HG03575 (cell line): ENCODE data around the gene MYL5.
A peak's percentile ranks its signal among the peaks of the same experiment; 100 is the strongest.

ENCODE experiments used
- ATAC-seq: cut with Tn5 transposase; IDR thresholded peaks from one replicate; pipeline ENCODE4 v1.9.1; 2021; ENCODE audit not compliant: unreplicated experiment, insufficient number of reproducible peaks, low FRiP score; ENCODE audit errors: extremely low read depth

MYL5 gene, protein sequence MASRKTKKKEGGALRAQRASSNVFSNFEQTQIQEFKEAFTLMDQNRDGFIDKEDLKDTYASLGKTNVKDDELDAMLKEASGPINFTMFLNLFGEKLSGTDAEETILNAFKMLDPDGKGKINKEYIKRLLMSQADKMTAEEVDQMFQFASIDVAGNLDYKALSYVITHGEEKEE

DNA sequence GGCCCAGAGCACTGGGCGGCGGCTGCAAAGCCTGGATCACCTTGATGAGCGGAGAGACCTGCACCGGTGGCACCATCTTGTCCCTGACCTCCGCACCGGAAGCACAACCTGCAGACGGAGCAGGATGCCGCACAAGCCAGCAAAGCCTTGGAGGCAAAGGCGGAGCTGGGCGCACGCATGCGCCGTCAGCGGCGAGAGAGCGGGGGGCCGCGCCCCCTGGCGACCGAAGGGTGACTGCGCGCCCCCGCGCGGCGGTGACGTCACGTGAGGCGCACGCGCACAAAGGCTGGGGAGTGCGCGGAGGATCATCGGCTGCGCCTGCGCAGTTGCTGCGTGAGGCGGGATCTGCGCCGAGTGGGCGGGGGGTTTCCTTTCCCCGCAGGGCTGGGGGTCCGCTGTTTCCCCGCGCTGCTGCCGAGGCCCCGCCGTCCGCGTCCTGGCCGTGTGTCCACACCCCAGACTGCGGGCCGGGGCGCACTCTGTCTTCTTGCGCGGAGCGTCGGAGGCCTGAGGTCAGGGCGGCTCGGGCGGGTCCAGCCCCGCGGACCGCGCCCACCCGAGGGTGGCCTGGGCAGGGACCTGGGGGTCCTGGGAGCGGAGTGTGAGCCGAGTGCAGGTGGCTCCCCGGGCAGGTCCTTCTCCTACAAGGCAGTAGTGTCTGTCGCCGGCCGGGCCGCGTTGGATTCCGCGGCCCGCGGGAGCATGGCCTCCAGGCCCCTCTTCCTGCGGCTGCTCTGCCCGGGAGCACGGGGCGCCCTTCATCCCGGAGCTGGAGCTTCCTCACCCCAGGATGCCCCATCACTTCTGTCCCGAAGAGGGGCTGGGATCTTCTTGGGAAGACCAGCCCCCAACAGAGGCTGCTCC, at the start of gene MYL5, which contains the start of gene ATP5ME:
Gene MYL5, plus strand, starts transcription at position 371 of the 864 bp plus-strand sequence. CDS start 3,485 bp downstream, outside the sequence.
Gene ATP5ME, minus strand, starts transcription at position 105 of the 864 bp plus-strand sequence. Its CDS starts 29 bp downstream, at position 76.
- peak; percentile 58 for ATAC-seq

- no peak for ATAC-seq
These were observed 49.4 kb upstream of the MYL5 start, which contains the start of gene PDE6B for GRCh38 chr4:624705-625590. TSS of gene PDE6B (plus strand) at chr4:625573. CDS start at chr4:625627, 54 bp downstream.

DNA sequence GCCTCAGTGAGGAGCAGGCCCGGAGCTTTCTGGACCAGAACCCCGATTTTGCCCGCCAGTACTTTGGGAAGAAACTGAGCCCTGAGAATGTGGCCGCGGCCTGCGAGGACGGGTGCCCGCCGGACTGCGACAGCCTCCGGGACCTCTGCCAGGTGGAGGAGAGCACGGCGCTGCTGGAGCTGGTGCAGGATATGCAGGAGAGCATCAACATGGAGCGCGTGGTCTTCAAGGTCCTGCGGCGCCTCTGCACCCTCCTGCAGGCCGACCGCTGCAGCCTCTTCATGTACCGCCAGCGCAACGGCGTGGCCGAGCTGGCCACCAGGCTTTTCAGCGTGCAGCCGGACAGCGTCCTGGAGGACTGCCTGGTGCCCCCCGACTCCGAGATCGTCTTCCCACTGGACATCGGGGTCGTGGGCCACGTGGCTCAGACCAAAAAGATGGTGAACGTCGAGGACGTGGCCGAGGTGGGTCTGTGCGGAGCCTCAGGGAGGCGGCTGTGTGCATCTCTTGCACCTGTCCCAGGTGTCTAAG, 48.6 kb upstream of the MYL5 start:
- ATAC-seq: no peak

GRCh38 chr4:626201-627091, 47.9 kb upstream of the MYL5 start:
- no peak for ATAC-seq

DNA sequence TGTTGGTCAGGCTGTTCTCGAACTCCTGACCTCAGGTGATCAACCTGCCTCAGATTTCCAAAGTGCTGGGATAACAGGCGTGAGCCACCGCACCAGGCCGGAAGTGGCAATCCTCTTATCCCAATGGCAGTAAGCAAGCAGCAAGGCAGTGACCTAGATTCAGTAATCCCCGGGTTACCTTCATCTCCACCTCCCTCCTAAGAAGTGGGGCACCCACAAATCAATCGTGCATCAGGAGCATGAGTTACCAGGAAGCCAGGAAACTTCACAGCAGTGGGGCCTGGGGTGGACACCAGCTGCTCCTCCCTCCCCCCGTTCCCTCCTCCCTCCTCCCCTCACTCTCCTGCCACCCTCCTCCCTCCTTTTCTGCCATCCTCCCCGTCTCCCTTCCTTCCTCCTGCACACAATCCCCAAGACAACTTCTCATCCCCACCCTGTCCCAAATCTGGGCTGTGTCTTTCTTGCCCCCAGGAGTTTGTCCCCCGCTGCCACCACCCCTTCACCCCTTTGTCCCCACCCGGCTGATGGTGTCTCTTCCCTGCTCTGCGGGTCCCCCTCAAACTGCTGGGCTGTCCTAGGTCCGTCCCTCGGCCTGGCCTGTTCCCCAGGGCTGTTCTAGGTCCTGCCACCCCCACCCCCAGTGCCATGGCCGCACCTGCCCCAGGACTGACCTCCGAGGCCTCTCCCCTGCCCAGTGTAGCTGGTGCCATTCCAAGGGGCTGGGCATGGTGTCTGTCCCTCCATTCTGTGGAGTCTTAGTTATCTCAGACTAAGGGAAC, 46.8 kb upstream of the MYL5 start:
- ATAC-seq: no peak

DNA sequence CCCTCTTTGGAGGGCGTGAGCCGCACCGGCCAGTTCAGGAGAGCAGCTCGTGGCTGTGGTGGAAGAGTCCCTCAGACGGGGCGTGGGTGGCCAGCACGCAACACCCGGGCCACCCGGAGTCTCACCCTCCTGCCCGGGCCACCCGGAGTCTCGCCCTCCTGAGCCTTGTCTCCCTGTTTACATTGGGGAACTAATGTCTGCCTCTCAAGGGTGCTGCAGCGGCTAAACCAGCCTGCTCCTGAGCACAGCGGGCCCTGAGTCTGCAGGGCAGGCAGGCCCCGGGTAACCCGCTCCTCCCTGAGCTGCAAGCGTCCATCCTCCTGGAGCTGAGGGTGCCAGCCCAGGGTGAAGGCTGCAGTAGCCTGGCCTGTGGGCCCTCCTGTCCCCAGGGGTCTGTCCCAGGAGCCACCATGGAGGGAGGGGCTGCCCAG, 46.0 kb upstream of the MYL5 start:
- ATAC-seq: no peak

GRCh38 chr4:628821-629635, 45.3 kb upstream of the MYL5 start:
- no peak for ATAC-seq

DNA sequence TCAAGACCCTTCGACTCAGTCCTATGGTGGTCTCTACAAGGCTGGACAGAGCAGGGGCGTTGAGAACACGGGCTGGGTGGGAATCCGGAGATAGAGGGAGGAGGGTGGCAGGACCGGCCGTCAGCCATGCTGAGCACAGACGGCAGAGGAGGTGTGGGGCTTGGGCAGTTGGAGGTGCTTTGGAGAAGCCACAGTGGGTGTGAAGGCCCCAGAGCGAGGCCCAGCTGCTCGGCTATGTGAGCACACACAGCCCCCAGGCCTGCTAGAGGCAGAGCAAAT, 44.8 kb upstream of the MYL5 start:
- ATAC-seq: no peak

DNA sequence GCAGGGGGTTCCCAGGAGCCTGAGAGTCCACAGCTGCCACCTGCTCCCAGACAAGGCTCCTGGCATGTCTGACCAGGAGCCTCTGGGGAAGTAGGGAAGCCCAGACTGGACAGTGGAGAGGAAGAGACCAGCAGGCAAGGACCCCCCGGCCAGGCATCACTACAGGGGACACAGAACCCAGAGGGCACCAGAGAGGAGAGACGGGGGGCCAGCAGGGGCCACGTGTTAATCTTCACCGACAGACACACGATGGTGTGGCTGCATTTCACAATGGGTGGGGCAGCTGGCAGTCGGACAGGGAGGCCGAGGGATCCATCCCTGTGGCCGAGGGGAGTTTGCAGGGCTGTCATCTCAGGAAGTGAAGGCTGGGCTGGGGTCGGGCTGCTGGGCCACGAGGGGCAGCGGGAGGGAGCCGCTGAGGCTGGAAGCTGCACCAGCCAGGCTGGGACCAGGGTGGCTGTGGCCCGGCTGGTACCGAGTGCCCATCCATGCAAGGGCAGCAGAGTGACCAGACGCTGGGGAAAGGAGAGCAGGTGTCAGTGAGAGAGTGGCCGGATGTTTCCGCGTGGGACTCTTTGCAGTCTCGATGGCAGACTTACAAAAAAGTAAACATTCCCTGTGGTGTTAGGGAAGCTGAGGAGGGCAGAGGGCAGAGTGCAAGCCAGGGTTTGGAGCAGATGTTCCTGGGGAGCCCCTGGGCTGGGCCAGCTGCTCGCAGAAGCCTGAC, 44.3 kb upstream of the MYL5 start:
- ATAC-seq: no peak

- no peak for ATAC-seq
These were observed 43.7 kb upstream of the MYL5 start for GRCh38 chr4:630656-631055.

- no peak for ATAC-seq
These were observed 42.0 kb upstream of the MYL5 start for GRCh38 chr4:632196-632790.

DNA sequence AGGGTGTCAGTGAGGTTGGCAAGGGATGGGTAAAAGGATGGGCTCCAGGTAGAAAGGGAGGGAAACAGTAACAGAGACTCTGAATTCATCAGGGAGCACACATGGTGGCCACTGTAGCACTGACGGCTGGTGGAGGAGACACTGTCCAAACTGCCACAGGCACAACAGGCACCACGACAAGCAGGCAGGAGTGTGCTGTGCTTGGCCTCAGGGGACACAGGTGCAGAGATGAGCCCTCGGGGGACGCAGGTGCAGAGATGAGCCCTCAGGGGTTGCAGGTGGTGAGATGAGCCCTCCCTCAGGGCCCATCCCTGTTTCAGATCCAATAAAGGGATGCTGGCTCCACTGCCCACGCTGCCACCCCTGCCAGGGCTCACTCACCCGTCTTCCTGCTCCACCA, 41.4 kb upstream of the MYL5 start:
- ATAC-seq: no peak

- no peak for ATAC-seq
These were observed 40.9 kb upstream of the MYL5 start for GRCh38 chr4:633406-633805.

- ATAC-seq: no peak
These were observed 40.3 kb upstream of the MYL5 start for GRCh38 chr4:633976-634598.

- no peak for ATAC-seq
These were observed 39.8 kb upstream of the MYL5 start for GRCh38 chr4:634599-634985.
